Neutrophil (primary cell): ENCODE data around the gene YY1.

Source experiments
- H3K27ac ChIP-seq: fragments of 200-600 bp; sonication (generic); 2 replicates; pipeline ENCODE4 v1.5.1; 2016; ENCODE audit warnings: mild to moderate bottlenecking, moderate library complexity
- H3K27me3 ChIP-seq: fragments of 200-600 bp; sonication (generic); 2 replicates; pipeline ENCODE4 v1.6.0; 2016; ENCODE audit warnings: mild to moderate bottlenecking
- H3K36me3 ChIP-seq: fragments of 200-600 bp; sonication (generic); 2 replicates; pipeline ENCODE4 v1.5.1; 2017
- H3K4me1 ChIP-seq, 2 experiments: fragments of 200-600 bp in 1 of 2; sonication (generic) in 1 of 2; 1 replicate in 1 of 2; 2 replicates in 1 of 2; pipeline versions ENCODE4 v1.5.1 to v1.6.1; 2013 to 2016; ENCODE audit warnings: low read depth in 1 of 2, low read length in 1 of 2, mild to moderate bottlenecking in 1 of 2, moderate library complexity in 1 of 2; ENCODE audit not compliant: control insufficient read depth in 1 of 2, insufficient read depth in 1 of 2
- H3K4me3 ChIP-seq, 2 experiments: fragments of 200-600 bp in 1 of 2; sonication (generic) in 1 of 2; 1 replicate in 1 of 2; 2 replicates in 1 of 2; pipeline ENCODE4 v1.5.1; 2013 to 2016; ENCODE audit warnings: low read depth in 1 of 2, low read length in 1 of 2, mild to moderate bottlenecking in 1 of 2, moderate library complexity in 1 of 2
- H3K9me3 ChIP-seq: fragments of 200-600 bp; sonication (generic); 2 replicates; pipeline ENCODE4 v1.5.1; 2016
- CTCF ChIP-seq: fragments of 200-600 bp; sonication (generic); IDR thresholded peaks from 2 replicates; pipeline ENCODE4 v1.5.1; 2016; ENCODE audit warnings: antibody characterized with exemption

YY1 gene

DNA sequence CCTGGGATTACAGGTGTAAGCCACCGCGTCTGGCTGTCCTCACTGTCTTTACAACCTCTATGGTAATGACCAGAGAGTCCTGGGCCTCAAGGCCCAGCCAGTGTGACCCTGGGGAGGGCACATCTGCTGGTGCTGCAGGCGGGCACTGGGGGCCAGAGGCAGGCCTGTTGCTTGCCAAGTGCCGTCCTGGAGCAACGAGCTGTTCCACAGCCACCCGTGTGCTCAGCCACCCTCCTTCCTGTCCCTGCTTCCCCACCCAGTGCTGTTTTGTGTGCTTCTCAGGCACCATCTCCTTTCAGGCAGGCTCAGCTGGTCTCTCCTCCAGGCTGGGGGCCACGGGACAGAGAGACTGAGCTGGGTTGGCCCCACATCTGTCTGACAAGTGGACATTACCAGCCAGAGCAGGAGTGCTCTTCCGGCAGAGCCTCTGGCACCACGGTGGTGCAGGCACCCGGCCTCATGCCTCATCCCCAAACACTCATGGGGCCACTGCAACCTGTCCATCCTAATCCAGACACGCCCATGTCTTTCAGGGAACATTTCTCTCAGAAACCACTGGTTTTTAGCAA lies 93.2 kb downstream of the YY1 start:
- no peak for TF ChIP-seq CTCF
- Histone ChIP-seq H3K27me3 (no peaks in the 10 kb centered on the region), H3K9me3 (no peaks in the 10 kb centered on the region)

More for the DNA sequence above, 93.2 kb downstream of the YY1 start:
- Histone ChIP-seq H3K36me3 (peaks cover 52% of the 10 kb centered on the region), H3K4me1 (no peaks in the 10 kb centered on the region), H3K27ac (no peak overlapping the region), H3K4me3 (no peak overlapping the region)
